H1 (cell line): Measurements from ENCODE around the gene TFAP2E. TPM values are rescaled to one million over a fixed set of nuclear protein-coding genes. Genes with fewer than 3 reads are reported as not detected.
A peak's percentile ranks its signal among the peaks of the same experiment; 100 is the strongest.

Experiments used
- CTCF ChIA-PET: fragments of 300-600 bp; sonication (Branson Sonifier 250); formaldehyde crosslinking; loops from one replicate; lab custom pipeline; 2021; ENCODE audit not compliant: partially characterized antibody; lab: Charles Lee
- POLR2A ChIA-PET: fragments of 300-600 bp; sonication (Branson Sonifier 250); formaldehyde crosslinking; loops from one replicate; lab custom pipeline; 2021; ENCODE audit warnings: inconsistent platforms; ENCODE audit not compliant: partially characterized antibody; lab: Charles Lee
- DNase-seq, 2 experiments: peaks; one replicate each; pipeline versions ENCODE4 v3.0.0 to v3.0.0-alpha.2; 2010 to 2022; ENCODE audit warnings: low spot score in 2 of 2, low read depth in 1 of 2, mixed read lengths in 1 of 2
- FAIRE-seq: peaks from 2 replicates; lab custom pipeline; 2011; peaks lifted over from hg19 to GRCh38; lab: Jason Lieb, UNC
- H2AFZ ChIP-seq: 2 replicates; pipeline ENCODE4 v1.8.1; 2012; ENCODE audit warnings: low read length, inconsistent platforms
- H2AK5ac ChIP-seq: 2 replicates; pipeline ENCODE4 v1.6.1; 2013; ENCODE audit warnings: low read depth, low read length
- H2BK120ac ChIP-seq: replicated peaks from 2 replicates; pipeline ENCODE3; 2013; ENCODE audit warnings: low read depth, low read length, inconsistent platforms
- H2BK12ac ChIP-seq: 2 replicates; pipeline ENCODE4 v1.6.1; 2013; ENCODE audit warnings: low read depth, low read length
- H2BK15ac ChIP-seq: 2 replicates; pipeline ENCODE4 v1.6.1; 2013; ENCODE audit warnings: low read length
- H2BK20ac ChIP-seq: 2 replicates; pipeline ENCODE4 v1.6.1; 2013; ENCODE audit warnings: low read length
- H2BK5ac ChIP-seq: 2 replicates; pipeline ENCODE4 v1.6.1; 2013; ENCODE audit warnings: low read depth, low read length
- H3K14ac ChIP-seq: 2 replicates; pipeline ENCODE4 v1.6.1; 2013; ENCODE audit warnings: inconsistent platforms; ENCODE audit not compliant: insufficient read length
- H3K18ac ChIP-seq: 2 replicates; pipeline ENCODE4 v1.6.1; 2013; ENCODE audit warnings: low read length; ENCODE audit errors: extremely low read depth
- H3K23ac ChIP-seq: 2 replicates; pipeline ENCODE4 v1.6.1; 2013; ENCODE audit warnings: inconsistent platforms; ENCODE audit not compliant: insufficient read length
- H3K23me2 ChIP-seq: 2 replicates; pipeline ENCODE4 v1.6.1; 2013; ENCODE audit warnings: low read depth, low read length
- H3K27ac ChIP-seq: 2 replicates; pipeline ENCODE4 v1.6.1; 2011; ENCODE audit warnings: low read depth, low read length, inconsistent platforms
- H3K27me3 ChIP-seq, 4 experiments: replicated peaks in 1 of 4; 1 replicate in 1 of 4; 2 replicates in 3 of 4; pipeline versions ENCODE4 v1.6.1 to v1.8.1; 2011 to 2013; ENCODE audit warnings: low read length in 3 of 4, mild to moderate bottlenecking in 3 of 4, inconsistent platforms in 2 of 4, mixed read lengths in 2 of 4, moderate library complexity in 1 of 4; ENCODE audit not compliant: control insufficient read depth in 3 of 4, insufficient read depth in 3 of 4; ENCODE audit errors: extremely low read depth in 1 of 4
- H3K36me3 ChIP-seq, 4 experiments: 2 replicates each; pipeline versions ENCODE4 v1.6.1 to v1.8.1; 2011 to 2013; ENCODE audit warnings: mild to moderate bottlenecking in 4 of 4, low read length in 3 of 4, moderate library complexity in 2 of 4, control low read depth in 1 of 4, inconsistent platforms in 1 of 4; ENCODE audit not compliant: insufficient read depth in 4 of 4, control insufficient read depth in 2 of 4
- H3K4ac ChIP-seq: replicated peaks from 2 replicates; pipeline ENCODE3; 2013; ENCODE audit warnings: low read length, low read depth, mixed read lengths, inconsistent platforms; ENCODE audit not compliant: insufficient read length
- H3K4me1 ChIP-seq, 4 experiments: replicated peaks in 1 of 4; 1 replicate in 1 of 4; 2 replicates in 3 of 4; pipeline versions ENCODE4 v1.6.1 to v1.8.1; 2011 to 2013; ENCODE audit warnings: low read length in 3 of 4, inconsistent platforms in 2 of 4, mixed read lengths in 1 of 4; ENCODE audit not compliant: insufficient read depth in 4 of 4, control insufficient read depth in 3 of 4
- H3K4me2 ChIP-seq, 2 experiments: 2 replicates each; pipeline versions ENCODE4 v1.6.1 to v1.8.1; 2011 to 2013; ENCODE audit warnings: low read depth in 2 of 2, low read length in 2 of 2, control low read depth in 1 of 2, inconsistent platforms in 1 of 2, mild to moderate bottlenecking in 1 of 2; ENCODE audit not compliant: insufficient read depth in 1 of 2
- H3K4me3 ChIP-seq, 4 experiments: fragments of 200-600, 300-600 bp in 1 of 4; sonication (generic), shearing (Covaris generic), sonication (Bioruptor Twin) in 1 of 4; 2 replicates each; pipeline versions ENCODE4 v1.5.1 to v1.8.1; 2011 to 2016; ENCODE audit warnings: low read length in 4 of 4, low read depth in 3 of 4, control low read depth in 2 of 4, inconsistent platforms in 2 of 4, mild to moderate bottlenecking in 2 of 4, mixed read lengths in 1 of 4, moderate library complexity in 1 of 4; ENCODE audit not compliant: insufficient read depth in 2 of 4; ENCODE audit errors: extremely low read depth in 1 of 4
- H3K56ac ChIP-seq: replicated peaks from 2 replicates; pipeline ENCODE3; 2013; ENCODE audit warnings: low read depth, mild to moderate bottlenecking, mixed read lengths, low read length, inconsistent platforms; ENCODE audit not compliant: insufficient read length
- H3K79me1 ChIP-seq: 2 replicates; pipeline ENCODE4 v1.6.1; 2013; ENCODE audit warnings: low read depth, low read length, control low read depth
- H3K79me2 ChIP-seq, 2 experiments: 2 replicates each; pipeline versions ENCODE4 v1.6.1 to v1.8.1; 2012 to 2013; ENCODE audit warnings: low read length in 2 of 2, mild to moderate bottlenecking in 2 of 2, inconsistent platforms in 1 of 2; ENCODE audit not compliant: insufficient read depth in 2 of 2, control insufficient read depth in 1 of 2
- H3K9ac ChIP-seq, 4 experiments: replicated peaks in 1 of 4; 1 replicate in 1 of 4; 2 replicates in 3 of 4; pipeline versions ENCODE4 v1.6.1 to v1.8.1; 2011 to 2013; ENCODE audit warnings: low read depth in 3 of 4, low read length in 3 of 4, control low read depth in 2 of 4, mild to moderate bottlenecking in 2 of 4, moderate library complexity in 2 of 4, inconsistent platforms in 1 of 4; ENCODE audit errors: extremely low read depth in 1 of 4
- H3K9me3 ChIP-seq, 2 experiments: 2 replicates each; pipeline versions ENCODE4 v1.6.1 to v1.8.1; 2012 to 2013; ENCODE audit warnings: mild to moderate bottlenecking in 2 of 2, moderate library complexity in 2 of 2, control low read depth in 1 of 2, inconsistent platforms in 1 of 2, low read depth in 1 of 2, low read length in 1 of 2, mixed read lengths in 1 of 2; ENCODE audit not compliant: insufficient read depth in 2 of 2
- H4K20me1 ChIP-seq, 2 experiments: replicated peaks in 1 of 2; 2 replicates each; pipeline versions ENCODE3 to v1.8.1; 2011 to 2013; ENCODE audit warnings: inconsistent platforms in 2 of 2, low read length in 2 of 2, mild to moderate bottlenecking in 1 of 2; ENCODE audit not compliant: insufficient read depth in 2 of 2, control insufficient read depth in 1 of 2
- H4K5ac ChIP-seq: 2 replicates; pipeline ENCODE4 v1.6.1; 2013; ENCODE audit warnings: low read length, low read depth, mixed read lengths, inconsistent platforms; ENCODE audit not compliant: insufficient read length
- H4K8ac ChIP-seq: 2 replicates; pipeline ENCODE4 v1.8.0; 2013; ENCODE audit warnings: mild to moderate bottlenecking, moderate library complexity, low read length, inconsistent platforms; ENCODE audit not compliant: insufficient read depth; ENCODE audit errors: extremely low read depth
- H4K91ac ChIP-seq: replicated peaks from 2 replicates; pipeline ENCODE3; 2013; ENCODE audit warnings: low read length, mixed read lengths, inconsistent platforms; ENCODE audit not compliant: insufficient read length
- BACH1 ChIP-seq: IDR thresholded peaks from 2 replicates; pipeline ENCODE4 v1.6.1; 2012; ENCODE audit warnings: low read length, improper control_type of control experiment
- CBX8 ChIP-seq: fragments of 300-800, 300-1000 bp; sonication (generic); IDR thresholded peaks from 2 replicates; pipeline ENCODE4 v1.7.1; 2016; ENCODE audit warnings: low read depth, low read length, borderline replicate concordance
- CREB1 ChIP-seq: IDR thresholded peaks from 2 replicates; pipeline ENCODE4 v1.6.1; 2012; ENCODE audit warnings: inconsistent platforms
- CTBP2 ChIP-seq: IDR thresholded peaks from 2 replicates; pipeline ENCODE4 v1.7.0; 2011; ENCODE audit warnings: borderline replicate concordance, mild to moderate bottlenecking, moderate library complexity, mixed read lengths, low read length; ENCODE audit not compliant: insufficient read depth, insufficient read length
- EGR1 ChIP-seq: IDR thresholded peaks from 2 replicates; pipeline ENCODE4 v1.6.1; 2011; ENCODE audit warnings: low read depth, low read length, borderline replicate concordance
- NANOG ChIP-seq: IDR thresholded peaks from 2 replicates; pipeline ENCODE4 v1.6.1; 2011; ENCODE audit warnings: low read length, low read depth, mild to moderate bottlenecking, inconsistent platforms; ENCODE audit not compliant: insufficient read depth, poor library complexity, severe bottlenecking
- PHF8 ChIP-seq: fragments of 200-600 bp; sonication (generic); conservative IDR thresholded peaks from 2 replicates; pipeline ENCODE4 v1.7.1; 2012; ENCODE audit warnings: low read depth, mild to moderate bottlenecking, inconsistent platforms, low read length, moderate library complexity
- POLR2AphosphoS5 ChIP-seq: IDR thresholded peaks from 2 replicates; pipeline ENCODE4 v1.6.1; 2011; ENCODE audit warnings: low read depth, low read length
- RFX5 ChIP-seq: IDR thresholded peaks from 2 replicates; pipeline ENCODE4 v1.6.1; 2011; ENCODE audit warnings: low read depth, low read length, improper control_type of control experiment, borderline replicate concordance
- RXRA ChIP-seq: IDR thresholded peaks from 2 replicates; pipeline ENCODE4 v1.6.1; 2011; ENCODE audit warnings: low read depth, mild to moderate bottlenecking, low read length, moderate library complexity; ENCODE audit not compliant: insufficient read depth
- SIN3A ChIP-seq, 2 experiments: IDR thresholded peaks in 1 of 2; conservative IDR thresholded peaks in 1 of 2; 2 replicates each; pipeline ENCODE4 v1.6.1; 2011 to 2012; ENCODE audit warnings: low read length in 2 of 2, improper control_type of control experiment in 1 of 2, low read depth in 1 of 2, mild to moderate bottlenecking in 1 of 2
- SRF ChIP-seq: IDR thresholded peaks from 2 replicates; pipeline ENCODE4 v1.6.1; 2011; ENCODE audit warnings: mild to moderate bottlenecking, low read depth, low read length, moderate library complexity
- WGBS, 2 experiments: shearing (Covaris generic) in 1 of 2; methylation state at CpG; one replicate each; pipeline versions ENCODE4 v1.1.6 to v1.1.7; 2013 to 2015; ENCODE audit warnings: low lambda C conversion rate in 2 of 2, mixed read lengths in 2 of 2, inconsistent platforms in 1 of 2, low coverage in 1 of 2, missing lambda C conversion rate in 1 of 2; ENCODE audit not compliant: insufficient replicate concordance in 2 of 2, insufficient coverage in 1 of 2, insufficient read length in 1 of 2; ENCODE audit errors: extremely low coverage in 1 of 2, missing lambda C conversion rate in 1 of 2; 5-methylcytosine and 5-hydroxymethylcytosine counted together
- polyA plus RNA-seq, 7 experiments: library from polyadenylated mRNA; depleted of rRNA in 3 of 7; stranded (reverse) in 5 of 7; unstranded in 2 of 7; fragments of >200 nt in 5 of 7; fragments of 200-250 nt in 2 of 7; gene quantifications; 1 replicate in 5 of 7; 2 replicates in 1 of 7; 4 replicates in 1 of 7; pipeline versions ENCODE4 v1.2.1 to v1.2.3, GENCODE V29; 2011 to 2013; ENCODE audit warnings: missing spikeins in 2 of 7, mixed read lengths in 2 of 7
- total RNA-seq: library from RNA; stranded (reverse); fragmentation: NEBNext Ultra II Directional; extraction: Animal tissue kit (Norgen Biotek cat#: 25700); gene quantifications from 2 replicates; pipeline ENCODE4 v1.2.1, GENCODE V29; 2021

Gene TFAP2E
- total and polyA plus RNA-seq, 2 of the 8 experiments (the other 6 are each of a cell fraction or from before 2014, with no cell fraction given) = 0.24 to 0.50 TPM

DNA sequence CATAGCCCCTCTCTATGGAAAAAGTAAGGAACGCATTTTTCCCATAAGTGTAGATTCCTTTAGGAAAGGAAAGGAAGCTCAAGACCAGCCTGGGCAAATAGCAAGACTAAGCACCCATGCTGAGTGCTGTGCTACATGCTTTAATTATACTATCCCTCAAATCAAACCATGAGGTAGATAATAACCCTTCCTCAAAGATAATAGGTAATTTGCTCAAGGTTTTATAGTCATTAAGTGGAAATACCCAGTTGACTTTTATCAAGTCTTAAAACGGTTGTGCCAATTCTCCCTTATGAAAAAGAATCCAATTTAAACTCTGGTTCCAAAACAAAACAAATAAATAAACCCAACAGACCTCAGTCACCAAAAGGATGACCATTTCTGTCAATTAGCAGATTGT, 19.3 kb upstream of the TFAP2E start:
- DNase-seq (no peak), FAIRE-seq (no peak)
- Histone ChIP-seq H4K20me1 (no peaks in the 10 kb centered on the region), H3K36me3 (peaks cover 0 to 45% (median 8%) of the 10 kb centered on the region in 4 experiments; a peak in 3 of 8 replicates), H3K23ac (no peak overlapping the region), H3K4me1 (peaks cover 7 to 20% (median 16%) of the 10 kb centered on the region in 4 experiments; a peak in 6 of 7 replicates), H3K4ac (no peak overlapping the region), H4K8ac (no peak overlapping the region), H3K14ac (no peak overlapping the region), H3K4me2 (peak overlapping the region; percentile 85 to 92), H2BK12ac (no peak overlapping the region), H3K79me2 (peaks cover 4 to 73% of the 10 kb centered on the region in 2 experiments; a peak in 3 of 4 replicates), H3K9me3 (no peaks in the 10 kb centered on the region), H2BK20ac (no peak overlapping the region), H2BK5ac (no peak overlapping the region; the same call in 1 of the 2 replicates), H2AFZ (no peak overlapping the region), H2BK15ac (no peak overlapping the region), H3K56ac (no peak overlapping the region), H4K91ac (no peak overlapping the region)
- WGBS, 2 experiments = 55% methylated on average over 2 of the region's 2 CpGs; no CpG with 5 or more reads in 1 of the 2 experiments
- POLR2A ChIA-PET = interaction anchor here (0.7 to 1.5 kb wide), 3 partner anchors 9 to 30 kb away, joined by 3 to 5 read pairs (median 4); no protein-coding TSS in a partner anchor
- TF ChIP-seq RFX5 (no peak), SRF (no peak), POLR2AphosphoS5 (no peak), SIN3A (conservative IDR thresholded peaks at IDR 0.05 in 1 of 2, IDR thresholded peaks at IDR 0.05 in 1 of 2; ENCODE audit: low read depth in 1 of 2, low read length in 2 of 2) (no peak), NANOG (no peak), CBX8 (no peak), EGR1 (no peak), CTBP2 (no peak), RXRA (no peak), PHF8 (no peak), BACH1 (no peak), CREB1 (no peak)
- TF ChIP-seq, all 59 proteins: peak for 0
- no peak overlapping the region for H3K9ac ChIP-seq
- H2BK120ac ChIP-seq = no peak overlapping the region
- no peaks in the 10 kb centered on the region; the same call in 1 of the 2 replicates for H3K79me1 ChIP-seq
- peak overlapping the region; percentile 12 to 72 (median 28); a peak in 4 of 8 replicates for H3K4me3 ChIP-seq
- H3K27ac ChIP-seq = peak overlapping the region; percentile 67; the same call in 1 of the 2 replicates
- no peak overlapping the region for H2AK5ac ChIP-seq
- peak overlapping the region; percentile 80; the same call in 1 of the 2 replicates for H3K18ac ChIP-seq
- H4K5ac ChIP-seq = peak overlapping the region; percentile 94
- CTCF ChIA-PET = interaction anchor here (2.4 kb wide), 1 partner anchor 11 kb away, joined by 11 read pairs; no protein-coding TSS in a partner anchor
- H3K27me3 ChIP-seq = no peaks in the 10 kb centered on the region
- peaks cover 5% of the 10 kb centered on the region; the same call in 1 of the 2 replicates for H3K23me2 ChIP-seq
